ENCODE results near the gene MAGI1. TPM values are rescaled to one million over a fixed set of nuclear protein-coding genes. Genes with fewer than 3 reads are reported as not detected.

The MAGI1 gene
- total and polyA plus RNA-seq, 2 donors (not counting 1 experiment from before 2014, with no cell fraction given): 0.10 to 0.22 TPM

GRCh38 chr3:65776081-65776480 is 262.6 kb downstream of the MAGI1 start:
- ChIA-PET CTCF (no interaction called here), POLR2A (no interaction called here)
- Histone ChIP-seq H3K4me3 (ENCODE audit: control extremely low read depth in 1 of 5, extremely low read depth in 1 of 5, insufficient read depth in 1 of 5, low read depth in 2 of 5, low read length in 4 of 5) (no peak overlapping the region), H3K9ac (ENCODE audit: low read length) (no peak overlapping the region), H3K36me3 (replicated peaks in 1 of 2; ENCODE audit: control extremely low read depth in 1 of 2, control insufficient read depth in 1 of 2, extremely low read depth in 1 of 2, insufficient read depth in 2 of 2, low read length in 1 of 2) (no peaks in the 10 kb centered on the region), H3K27ac (ENCODE audit: low read length in 2 of 2) (no peak overlapping the region), H3K9me3 (ENCODE audit: control extremely low read depth in 1 of 3, control insufficient read depth in 2 of 3, insufficient read depth in 1 of 3, low read length in 2 of 3) (no peaks in the 10 kb centered on the region), H4K20me1 (ENCODE audit: control insufficient read depth, insufficient read depth, low read length, poor library complexity, severe bottlenecking) (no peaks in the 10 kb centered on the region), H3K27me3 (replicated peaks in 1 of 4; ENCODE audit: control extremely low read depth in 1 of 4, control insufficient read depth in 3 of 4, insufficient read depth in 4 of 4, low read length in 3 of 4) (no peaks in the 10 kb centered on the region), H2AFZ (ENCODE audit: insufficient read depth, low read depth, low read length, poor library complexity, severe bottlenecking) (no peak overlapping the region), H3K79me2 (ENCODE audit: control insufficient read depth, insufficient read depth, low read length) (no peaks in the 10 kb centered on the region), H3K4me2 (replicated peaks; ENCODE audit: low read depth, low read length, poor library complexity, severe bottlenecking) (no peak overlapping the region), H3K4me1 (ENCODE audit: control insufficient read depth in 2 of 2, insufficient read depth in 2 of 2, low read length in 2 of 2) (no peaks in the 10 kb centered on the region)
- DNase-seq (no peak), ATAC-seq (ENCODE audit: low read depth) (no peak)
- Mint-ChIP-seq H3K27ac (no peak overlapping the region), H3K9me3 (ENCODE audit: insufficient read depth) (no peaks in the 10 kb centered on the region), H3K4me1 (no peaks in the 10 kb centered on the region), H3K27me3 (peaks cover 3% of the 10 kb centered on the region), H3K4me3 (no peak overlapping the region)
- TF ChIP-seq CTCF (IDR thresholded peaks at IDR 0.05): no peak
- TF ChIP-seq EZH2 (IDR thresholded peaks at IDR 0.05; ENCODE audit: borderline replicate concordance, insufficient read depth, low read depth, low read length, poor library complexity, severe bottlenecking): no peak
- intact Hi-C loops (cut with micrococcal nuclease): no loop called here

GRCh38 chr3:65772758-65773157 is 266.0 kb downstream of the MAGI1 start:
- no peaks in the 10 kb centered on the region for H3K27me3 ChIP-seq (replicated peaks in 1 of 4; ENCODE audit: control extremely low read depth in 1 of 4, control insufficient read depth in 3 of 4, insufficient read depth in 4 of 4, low read length in 3 of 4)
- no peaks in the 10 kb centered on the region for H3K4me1 Mint-ChIP-seq
- no peaks in the 10 kb centered on the region for H3K9me3 ChIP-seq (ENCODE audit: control extremely low read depth in 1 of 3, control insufficient read depth in 2 of 3, insufficient read depth in 1 of 3, low read length in 2 of 3)
- 100% methylated on average over 1 of the region's 3 CpGs for WGBS (ENCODE audit: insufficient coverage)
- no peaks in the 10 kb centered on the region for H3K27me3 Mint-ChIP-seq
- no peak overlapping the region for H3K27ac Mint-ChIP-seq
- no peak overlapping the region for H3K9ac ChIP-seq (ENCODE audit: low read length)
- CTCF ChIA-PET: no interaction called here
- DNase-seq (no peak), ATAC-seq (ENCODE audit: low read depth) (no peak)
- no peaks in the 10 kb centered on the region for H3K9me3 Mint-ChIP-seq (ENCODE audit: insufficient read depth)
- intact Hi-C loops (cut with micrococcal nuclease): no loop called here
- no peak overlapping the region for H3K4me3 ChIP-seq (ENCODE audit: control extremely low read depth in 1 of 5, extremely low read depth in 1 of 5, insufficient read depth in 1 of 5, low read depth in 2 of 5, low read length in 4 of 5)
- H3K27ac ChIP-seq (ENCODE audit: low read length in 2 of 2): no peak overlapping the region
- H3K4me2 ChIP-seq (replicated peaks; ENCODE audit: low read depth, low read length, poor library complexity, severe bottlenecking): no peak overlapping the region
- H3K36me3 ChIP-seq (replicated peaks in 1 of 2; ENCODE audit: control extremely low read depth in 1 of 2, control insufficient read depth in 1 of 2, extremely low read depth in 1 of 2, insufficient read depth in 2 of 2, low read length in 1 of 2): no peaks in the 10 kb centered on the region
- POLR2A ChIA-PET: no interaction called here
- no peaks in the 10 kb centered on the region for H3K4me1 ChIP-seq (ENCODE audit: control insufficient read depth in 2 of 2, insufficient read depth in 2 of 2, low read length in 2 of 2)
- no peaks in the 10 kb centered on the region for H4K20me1 ChIP-seq (ENCODE audit: control insufficient read depth, insufficient read depth, low read length, poor library complexity, severe bottlenecking)
- no peak overlapping the region for H2AFZ ChIP-seq (ENCODE audit: insufficient read depth, low read depth, low read length, poor library complexity, severe bottlenecking)
- TF ChIP-seq CTCF (IDR thresholded peaks at IDR 0.05) (no peak), EZH2 (IDR thresholded peaks at IDR 0.05; ENCODE audit: borderline replicate concordance, insufficient read depth, low read depth, low read length, poor library complexity, severe bottlenecking) (no peak)
- no peaks in the 10 kb centered on the region for H3K79me2 ChIP-seq (ENCODE audit: control insufficient read depth, insufficient read depth, low read length)
- no peak overlapping the region for H3K4me3 Mint-ChIP-seq
